CD4-positive, alpha-beta T cell (primary cell): ENCODE results near the gene FBLN1. TPM values are rescaled to one million over a fixed set of nuclear protein-coding genes. Genes with fewer than 3 reads are reported as not detected.

Experiments used
- ATAC-seq: fragments of 200-7000 bp; cut with Tn5 transposase; one replicate; pipeline ENCODE4 v1.10.0; 2022; ENCODE audit warnings: mild to moderate bottlenecking; ENCODE audit not compliant: poor library complexity
- CTCF ChIA-PET: fragments of 350-600 bp; sonication (Branson Sonifier 250); formaldehyde crosslinking; loops from one replicate; lab custom pipeline; 2021; ENCODE audit warnings: antibody characterized with exemption, inconsistent platforms; lab: Charles Lee
- POLR2A ChIA-PET: fragments of 350-600 bp; sonication (Branson Sonifier 250); formaldehyde crosslinking; loops from one replicate; lab custom pipeline; 2021; ENCODE audit warnings: antibody characterized with exemption, inconsistent platforms; lab: Charles Lee
- DNase-seq, 14 experiments: peaks; one replicate each; pipeline ENCODE4 v3.0.0-alpha.2; 2013 to 2020; ENCODE audit warnings: mixed read lengths in 2 of 14
- H3K27ac ChIP-seq, 2 donors: one replicate each; pipeline versions ENCODE4 v1.5.1 to v1.7.0; 2013; ENCODE audit warnings: low read length in 2 of 2, low read depth in 1 of 2, mild to moderate bottlenecking in 1 of 2
- H3K27me3 ChIP-seq, 2 experiments: 1 replicate in 1 of 2; 2 replicates in 1 of 2; pipeline versions ENCODE4 v1.6.1 to v1.7.0; 2013; ENCODE audit warnings: low read length in 2 of 2, control low read depth in 1 of 2, mild to moderate bottlenecking in 1 of 2, moderate library complexity in 1 of 2; ENCODE audit not compliant: insufficient read depth in 2 of 2, control insufficient read depth in 1 of 2
- H3K36me3 ChIP-seq: one replicate; pipeline ENCODE4 v1.6.1; 2013; ENCODE audit warnings: low read length, control low read depth; ENCODE audit not compliant: insufficient read depth
- H3K4me1 ChIP-seq: one replicate; pipeline ENCODE4 v1.6.1; 2013; ENCODE audit warnings: low read length, control low read depth; ENCODE audit not compliant: insufficient read depth
- H3K4me3 ChIP-seq: one replicate; pipeline ENCODE4 v1.5.1; 2013; ENCODE audit warnings: mild to moderate bottlenecking, low read length, moderate library complexity
- H3K9me3 ChIP-seq, 2 experiments: 1 replicate in 1 of 2; 2 replicates in 1 of 2; pipeline versions ENCODE4 v1.6.1 to v1.7.0; 2013; ENCODE audit warnings: low read length in 2 of 2, mild to moderate bottlenecking in 2 of 2, control low read depth in 1 of 2, moderate library complexity in 1 of 2; ENCODE audit not compliant: control insufficient read depth in 1 of 2, insufficient read depth in 1 of 2
- H3K27ac Mint-ChIP-seq: one replicate; pipeline ENCODE4 v1.8.0; 2020; ENCODE audit warnings: mixed read lengths
- H3K27me3 Mint-ChIP-seq: one replicate; pipeline ENCODE4 v1.8.0; 2021; ENCODE audit warnings: mixed read lengths
- H3K36me3 Mint-ChIP-seq: one replicate; pipeline ENCODE4 v1.8.0; 2021; ENCODE audit warnings: low read depth, mixed read lengths
- H3K4me1 Mint-ChIP-seq: one replicate; pipeline ENCODE4 v1.8.0; 2021; ENCODE audit warnings: low read depth, mixed read lengths
- H3K4me3 Mint-ChIP-seq: one replicate; pipeline ENCODE4 v1.8.0; 2020; ENCODE audit warnings: mild to moderate bottlenecking, mixed read lengths
- H3K9me3 Mint-ChIP-seq: one replicate; pipeline ENCODE4 v1.8.0; 2020; ENCODE audit warnings: mixed read lengths
- CTCF ChIP-seq: fragments of 200-600 bp; IDR thresholded peaks from one replicate; pipeline ENCODE4 v1.8.0; 2022; ENCODE audit warnings: antibody characterized with exemption, mild to moderate bottlenecking
- intact Hi-C, 2 experiments: fragments of 100-400 bp; cut with DNase I in 1 of 2; cut with micrococcal nuclease in 1 of 2; formaldehyde crosslinking; loops; one replicate each; pipeline versions ENCODE4 v1.15.1 to v1.9.0; 2023 to 2025; cut with DNase I, micrococcal nuclease
- total RNA-seq, 174 experiments: library from RNA in 2 of 174; stranded (reverse) in 2 of 174; gene quantifications; one replicate each; pipeline ENCODE4 v1.2.3 and lab custom pipeline; 2021 to 2026

FBLN1 gene
- total RNA-seq, 2 experiments from 2014 or later, result not detected

GRCh38 chr22:45543243-45543642, 40.6 kb downstream of the FBLN1 start:
- intact Hi-C loops, result no loop called here
- Mint-ChIP-seq H3K9me3 (no peaks in the 10 kb centered on the region), H3K27me3 (peaks cover 5% of the 10 kb centered on the region), H3K36me3 (no peaks in the 10 kb centered on the region), H3K27ac (no peak overlapping the region), H3K4me3 (no peak overlapping the region), H3K4me1 (no peaks in the 10 kb centered on the region)
- H3K36me3 ChIP-seq, result no peaks in the 10 kb centered on the region
- H3K27me3 ChIP-seq, result peaks cover 0 to 2% of the 10 kb centered on the region in 2 experiments
- peaks cover 0 to 4% of the 10 kb centered on the region in 2 experiments for H3K9me3 ChIP-seq
- H3K4me3 ChIP-seq, result no peak overlapping the region
- H3K4me1 ChIP-seq, result no peaks in the 10 kb centered on the region
- no peak overlapping the region for H3K27ac ChIP-seq
- CTCF ChIA-PET, result no interaction called here
- no peak for ATAC-seq
- no peak for DNase-seq
- no peak for TF ChIP-seq CTCF
- POLR2A ChIA-PET, result no interaction called here

GRCh38 chr22:45544588-45545170, 42.0 kb downstream of the FBLN1 start:
- Mint-ChIP-seq H3K27me3 (peaks cover 5% of the 10 kb centered on the region), H3K36me3 (no peaks in the 10 kb centered on the region), H3K9me3 (no peaks in the 10 kb centered on the region), H3K27ac (no peak overlapping the region), H3K4me3 (no peak overlapping the region), H3K4me1 (no peaks in the 10 kb centered on the region)
- intact Hi-C loops, result no loop called here
- Histone ChIP-seq H3K4me1 (no peaks in the 10 kb centered on the region), H3K4me3 (no peak overlapping the region), H3K27ac (no peak overlapping the region), H3K36me3 (no peaks in the 10 kb centered on the region), H3K9me3 (peaks cover 0 to 4% of the 10 kb centered on the region in 2 experiments), H3K27me3 (peaks cover 0 to 2% of the 10 kb centered on the region in 2 experiments)
- ChIA-PET CTCF (no interaction called here), POLR2A (no interaction called here)
- DNase-seq (no peak), ATAC-seq (no peak)
- TF ChIP-seq CTCF, result no peak

GRCh38 chr22:45546333-45547015, 43.8 kb downstream of the FBLN1 start:
- ChIA-PET CTCF (no interaction called here), POLR2A (no interaction called here)
- no peaks in the 10 kb centered on the region for H3K27me3 Mint-ChIP-seq
- H3K27ac ChIP-seq, result no peak overlapping the region
- no peaks in the 10 kb centered on the region for H3K4me1 Mint-ChIP-seq
- H3K4me3 ChIP-seq, result no peak overlapping the region
- no peaks in the 10 kb centered on the region for H3K4me1 ChIP-seq
- no peak for TF ChIP-seq CTCF
- no peaks in the 10 kb centered on the region for H3K36me3 Mint-ChIP-seq
- peaks cover 0 to 9% of the 10 kb centered on the region in 2 experiments for H3K9me3 ChIP-seq
- H3K9me3 Mint-ChIP-seq, result no peaks in the 10 kb centered on the region
- H3K27me3 ChIP-seq, result peaks cover 0 to 2% of the 10 kb centered on the region in 2 experiments
- no peaks in the 10 kb centered on the region for H3K36me3 ChIP-seq
- intact Hi-C loops, result no loop called here
- H3K27ac Mint-ChIP-seq, result no peak overlapping the region
- H3K4me3 Mint-ChIP-seq, result no peak overlapping the region
- ATAC-seq, result no peak
- DNase-seq, result no peak
